Measurements from ENCODE around the gene STK4. TPM values are rescaled to one million over a fixed set of nuclear protein-coding genes. Genes with fewer than 3 reads are reported as not detected.

The STK4 gene
- total RNA-seq, 1 experiment from 2014 or later, result 43.0 TPM

DNA sequence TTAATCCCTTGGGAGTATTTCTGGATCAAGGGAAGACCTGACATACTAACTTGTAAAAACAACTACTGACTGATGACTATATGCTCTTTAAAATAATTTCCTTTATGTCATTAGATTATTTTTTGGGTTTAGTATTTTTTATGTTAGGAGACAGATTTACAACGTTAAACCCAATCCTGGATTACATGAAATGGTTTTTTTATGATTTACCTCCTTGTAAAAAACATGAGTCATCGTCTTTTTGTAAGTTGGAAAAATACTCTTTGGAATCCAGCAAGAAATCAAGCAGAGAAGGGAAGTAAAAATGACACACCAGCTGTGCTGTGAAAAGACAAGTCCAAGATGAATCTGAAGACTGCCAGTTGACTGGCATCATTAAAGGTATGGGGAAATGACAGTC is 6.7 kb downstream of the STK4 start:
- H3K27ac ChIP-seq (ENCODE audit: insufficient read length, low read depth, low read length), result no peak overlapping the region
- no peak overlapping the region for H3K4me3 Mint-ChIP-seq
- no peak for DNase-seq

More for the DNA sequence above, 6.7 kb downstream of the STK4 start:
- Mint-ChIP-seq H3K27ac (no peak overlapping the region), H3K9me3 (no peaks in the 10 kb centered on the region), H3K36me3 (ENCODE audit: insufficient read depth in 1 of 3, low read depth in 3 of 3) (peaks cover 15 to 34% (median 34%) of the 10 kb centered on the region in 3 experiments; a peak in 6 of 7 replicates), H3K4me1 (peaks cover 18 to 20% of the 10 kb centered on the region in 2 experiments), H3K27me3 (ENCODE audit: low read depth) (no peaks in the 10 kb centered on the region)
- no peak overlapping the region for H2BK20ac ChIP-seq (ENCODE audit: low read depth, low read length, poor library complexity, severe bottlenecking)
- H4K8ac ChIP-seq (replicated peaks; ENCODE audit: insufficient read length, low read depth, low read length), result no peak overlapping the region
- WGBS (ENCODE audit: extremely low coverage, insufficient read length, low lambda C conversion rate), result no CpG with 5 or more reads among the region's 2 CpGs
- H2BK120ac ChIP-seq (ENCODE audit: low read depth, low read length, poor library complexity, severe bottlenecking), result no peak overlapping the region
- peaks cover 5% of the 10 kb centered on the region; the same call in 1 of the 2 replicates for H3K79me2 ChIP-seq (ENCODE audit: insufficient read depth, low read length)
- H3K23ac ChIP-seq (ENCODE audit: insufficient read length, low read depth, low read length), result no peak overlapping the region
- H2BK12ac ChIP-seq (ENCODE audit: insufficient read length, low read depth, low read length), result no peak overlapping the region
- no peak overlapping the region for H3K4me2 ChIP-seq (ENCODE audit: insufficient read depth, insufficient read length, low read length)
- H3K27me3 ChIP-seq (ENCODE audit: insufficient read depth, low read length), result no peaks in the 10 kb centered on the region
- no peak overlapping the region for H2BK15ac ChIP-seq (ENCODE audit: low read depth, low read length)
- H3K9me3 ChIP-seq (ENCODE audit: control insufficient read depth, low read depth, low read length), result no peaks in the 10 kb centered on the region
- no peaks in the 10 kb centered on the region for H3K79me1 ChIP-seq (ENCODE audit: insufficient read depth, low read depth, low read length, poor library complexity, severe bottlenecking)
- no peak overlapping the region for H2AFZ ChIP-seq (ENCODE audit: low read length)
- no peaks in the 10 kb centered on the region for H3K23me2 ChIP-seq (ENCODE audit: insufficient read length, low read depth, low read length, poor library complexity, severe bottlenecking)
- H2BK5ac ChIP-seq (ENCODE audit: insufficient read length, low read length), result no peak overlapping the region
- H3T11ph ChIP-seq (ENCODE audit: low read length), result no peak overlapping the region
- H2AK5ac ChIP-seq (ENCODE audit: insufficient read length, low read length), result no peak overlapping the region
- H3K14ac ChIP-seq (ENCODE audit: insufficient read depth, low read length), result no peak overlapping the region
- H3K56ac ChIP-seq (ENCODE audit: insufficient read length, low read depth, low read length), result no peak overlapping the region
- H4K91ac ChIP-seq (ENCODE audit: insufficient read length, low read depth, low read length), result no peak overlapping the region
- H4K20me1 ChIP-seq (ENCODE audit: control insufficient read depth, insufficient read depth, insufficient read length), result no peaks in the 10 kb centered on the region
- no peak overlapping the region for H3K9ac ChIP-seq (ENCODE audit: extremely low read depth, insufficient read length, low read length)
- TF ChIP-seq, protein P1, sequence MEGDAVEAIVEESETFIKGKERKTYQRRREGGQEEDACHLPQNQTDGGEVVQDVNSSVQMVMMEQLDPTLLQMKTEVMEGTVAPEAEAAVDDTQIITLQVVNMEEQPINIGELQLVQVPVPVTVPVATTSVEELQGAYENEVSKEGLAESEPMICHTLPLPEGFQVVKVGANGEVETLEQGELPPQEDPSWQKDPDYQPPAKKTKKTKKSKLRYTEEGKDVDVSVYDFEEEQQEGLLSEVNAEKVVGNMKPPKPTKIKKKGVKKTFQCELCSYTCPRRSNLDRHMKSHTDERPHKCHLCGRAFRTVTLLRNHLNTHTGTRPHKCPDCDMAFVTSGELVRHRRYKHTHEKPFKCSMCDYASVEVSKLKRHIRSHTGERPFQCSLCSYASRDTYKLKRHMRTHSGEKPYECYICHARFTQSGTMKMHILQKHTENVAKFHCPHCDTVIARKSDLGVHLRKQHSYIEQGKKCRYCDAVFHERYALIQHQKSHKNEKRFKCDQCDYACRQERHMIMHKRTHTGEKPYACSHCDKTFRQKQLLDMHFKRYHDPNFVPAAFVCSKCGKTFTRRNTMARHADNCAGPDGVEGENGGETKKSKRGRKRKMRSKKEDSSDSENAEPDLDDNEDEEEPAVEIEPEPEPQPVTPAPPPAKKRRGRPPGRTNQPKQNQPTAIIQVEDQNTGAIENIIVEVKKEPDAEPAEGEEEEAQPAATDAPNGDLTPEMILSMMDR (conservative IDR thresholded peaks at IDR 0.05), result no peak
- H3K4me1 ChIP-seq (ENCODE audit: insufficient read depth, low read length), result no peaks in the 10 kb centered on the region
- no peak overlapping the region for H3K4ac ChIP-seq (ENCODE audit: low read depth, low read length)
- no peak overlapping the region for H3K18ac ChIP-seq (ENCODE audit: insufficient read length, low read depth, low read length)
- H4K5ac ChIP-seq (ENCODE audit: insufficient read length, low read depth, low read length), result no peak overlapping the region

Measured in H9 (cell line).